Measurements from ENCODE around the gene COL1A1.

Gene COL1A1

GRCh38 chr17:50133769-50134099, 67.7 kb downstream of the COL1A1 start:
- no peak for DNase-seq (ENCODE audit: low read depth)
- TF ChIP-seq, protein P1, sequence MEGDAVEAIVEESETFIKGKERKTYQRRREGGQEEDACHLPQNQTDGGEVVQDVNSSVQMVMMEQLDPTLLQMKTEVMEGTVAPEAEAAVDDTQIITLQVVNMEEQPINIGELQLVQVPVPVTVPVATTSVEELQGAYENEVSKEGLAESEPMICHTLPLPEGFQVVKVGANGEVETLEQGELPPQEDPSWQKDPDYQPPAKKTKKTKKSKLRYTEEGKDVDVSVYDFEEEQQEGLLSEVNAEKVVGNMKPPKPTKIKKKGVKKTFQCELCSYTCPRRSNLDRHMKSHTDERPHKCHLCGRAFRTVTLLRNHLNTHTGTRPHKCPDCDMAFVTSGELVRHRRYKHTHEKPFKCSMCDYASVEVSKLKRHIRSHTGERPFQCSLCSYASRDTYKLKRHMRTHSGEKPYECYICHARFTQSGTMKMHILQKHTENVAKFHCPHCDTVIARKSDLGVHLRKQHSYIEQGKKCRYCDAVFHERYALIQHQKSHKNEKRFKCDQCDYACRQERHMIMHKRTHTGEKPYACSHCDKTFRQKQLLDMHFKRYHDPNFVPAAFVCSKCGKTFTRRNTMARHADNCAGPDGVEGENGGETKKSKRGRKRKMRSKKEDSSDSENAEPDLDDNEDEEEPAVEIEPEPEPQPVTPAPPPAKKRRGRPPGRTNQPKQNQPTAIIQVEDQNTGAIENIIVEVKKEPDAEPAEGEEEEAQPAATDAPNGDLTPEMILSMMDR (IDR thresholded peaks at IDR 0.05; ENCODE audit: low read depth, low read length, missing control alignments) = no peak
- no peak overlapping the region for H3K4me3 ChIP-seq (ENCODE audit: low read depth, low read length)
